ENCODE data around the gene CD47.

- TF ChIP-seq EZH2 (IDR thresholded peaks at IDR 0.05; ENCODE audit: borderline replicate concordance, low read depth, low read length, severe bottlenecking) (no peak), CTCF (IDR thresholded peaks at IDR 0.05; ENCODE audit: borderline replicate concordance, extremely low read depth, low read length, poor library complexity, severe bottlenecking) (no peak)
Observed at GRCh38 chr3:108079877-108080276, 11.0 kb downstream of the CD47 start.

All from DND-41 (cell line).